ENCODE data around the gene PARL.

DNA sequence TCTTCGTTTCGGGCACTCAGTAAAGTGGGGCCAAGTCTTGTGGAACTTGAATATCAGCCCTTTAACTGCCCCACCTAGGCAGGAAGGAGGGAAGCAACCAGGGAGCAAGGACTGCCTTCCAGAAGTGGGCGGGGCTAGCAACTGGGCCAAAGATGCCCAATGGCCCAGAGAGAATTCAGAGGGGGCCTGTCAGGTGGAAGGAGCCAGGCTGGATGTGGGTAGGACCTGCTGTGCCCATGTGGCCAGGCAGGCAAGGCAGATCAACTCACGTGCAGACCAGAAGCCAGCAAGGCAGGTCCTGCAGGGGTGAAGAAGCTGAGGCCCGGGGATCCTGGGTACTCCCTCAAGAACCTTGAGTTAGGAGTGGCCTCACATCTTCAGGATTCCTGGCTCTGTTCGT is 64.8 kb downstream of the PARL start:
- TF ChIP-seq, protein P1, sequence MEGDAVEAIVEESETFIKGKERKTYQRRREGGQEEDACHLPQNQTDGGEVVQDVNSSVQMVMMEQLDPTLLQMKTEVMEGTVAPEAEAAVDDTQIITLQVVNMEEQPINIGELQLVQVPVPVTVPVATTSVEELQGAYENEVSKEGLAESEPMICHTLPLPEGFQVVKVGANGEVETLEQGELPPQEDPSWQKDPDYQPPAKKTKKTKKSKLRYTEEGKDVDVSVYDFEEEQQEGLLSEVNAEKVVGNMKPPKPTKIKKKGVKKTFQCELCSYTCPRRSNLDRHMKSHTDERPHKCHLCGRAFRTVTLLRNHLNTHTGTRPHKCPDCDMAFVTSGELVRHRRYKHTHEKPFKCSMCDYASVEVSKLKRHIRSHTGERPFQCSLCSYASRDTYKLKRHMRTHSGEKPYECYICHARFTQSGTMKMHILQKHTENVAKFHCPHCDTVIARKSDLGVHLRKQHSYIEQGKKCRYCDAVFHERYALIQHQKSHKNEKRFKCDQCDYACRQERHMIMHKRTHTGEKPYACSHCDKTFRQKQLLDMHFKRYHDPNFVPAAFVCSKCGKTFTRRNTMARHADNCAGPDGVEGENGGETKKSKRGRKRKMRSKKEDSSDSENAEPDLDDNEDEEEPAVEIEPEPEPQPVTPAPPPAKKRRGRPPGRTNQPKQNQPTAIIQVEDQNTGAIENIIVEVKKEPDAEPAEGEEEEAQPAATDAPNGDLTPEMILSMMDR (IDR thresholded peaks at IDR 0.05 in 4 of 5, conservative IDR thresholded peaks at IDR 0.05 in 1 of 5), result no peak
- no peak for TF ChIP-seq POLR2A (IDR thresholded peaks at IDR 0.05)
